G401.6 (cell line): ENCODE data around the gene TPSD1.
"Not testable (repeated sequence)": the region's sequence is repeated elsewhere in the genome, so short reads cannot be mapped to it uniquely, and the experiment has no call there.

Experiments used
- FAIRE-seq: peaks from 2 replicates; lab custom pipeline; 2012; peaks lifted over from hg19 to GRCh38; lab: Jason Lieb, UNC

The TPSD1 gene

GRCh38 chr16:1241081-1241480 lies 14.8 kb upstream of the TPSD1 start:
- not testable (repeated sequence) for FAIRE-seq

- FAIRE-seq, result not testable (repeated sequence)
These were observed 12.5 kb upstream of the TPSD1 start for GRCh38 chr16:1243363-1243762.

- not testable (repeated sequence) for FAIRE-seq
These were observed 11.7 kb upstream of the TPSD1 start for GRCh38 chr16:1243907-1244850.

- FAIRE-seq, result no peak
These were observed 11.0 kb upstream of the TPSD1 start for GRCh38 chr16:1244881-1245280.

GRCh38 chr16:1245452-1246020 lies 10.3 kb upstream of the TPSD1 start:
- no peak for FAIRE-seq

GRCh38 chr16:1247903-1248537 lies 7.8 kb upstream of the TPSD1 start:
- not testable (repeated sequence) for FAIRE-seq

GRCh38 chr16:1249031-1249755 lies 6.7 kb upstream of the TPSD1 start:
- not testable (repeated sequence) for FAIRE-seq

GRCh38 chr16:1253701-1254364 lies 2.0 kb upstream of the TPSD1 start:
- not testable (repeated sequence) for FAIRE-seq

- not testable (repeated sequence) for FAIRE-seq
These were observed 1.0 kb upstream of the TPSD1 start for GRCh38 chr16:1254821-1255220.

- not testable (repeated sequence) for FAIRE-seq
These were observed 516 bp downstream of the TPSD1 start for GRCh38 chr16:1256296-1256873.

GRCh38 chr16:1256874-1257322 lies 1.0 kb downstream of the TPSD1 start:
- no peak for FAIRE-seq

GRCh38 chr16:1257561-1258224 lies 1.8 kb downstream of the TPSD1 start:
- no peak for FAIRE-seq

GRCh38 chr16:1258225-1258600 lies 2.3 kb downstream of the TPSD1 start:
- no peak for FAIRE-seq

GRCh38 chr16:1258906-1259759 lies 3.3 kb downstream of the TPSD1 start:
- no peak for FAIRE-seq

- no peak for FAIRE-seq
These were observed 3.8 kb downstream of the TPSD1 start for GRCh38 chr16:1259760-1260068.

GRCh38 chr16:1260101-1260680 lies 4.3 kb downstream of the TPSD1 start:
- no peak for FAIRE-seq

GRCh38 chr16:1261131-1261892 lies 5.4 kb downstream of the TPSD1 start:
- no peak for FAIRE-seq

- FAIRE-seq, result no peak
These were observed 6.5 kb downstream of the TPSD1 start for GRCh38 chr16:1262210-1262845.
